ENCODE measurements around the gene CRB1. TPM values are rescaled to one million over a fixed set of nuclear protein-coding genes. Genes with fewer than 3 reads are reported as not detected.

The CRB1 gene
- total RNA-seq (2014; rRNA removed; shearing (Covaris generic)) = 0.08 TPM in 1 of 2 replicates, not detected in the other

GRCh38 chr1:197268012-197268411 lies at the start of gene CRB1:
CRB1 (plus strand) TSS chr1:197268252; CDS start chr1:197268413, 161 bp downstream.
- no peaks in the 10 kb centered on the region for H3K36me3 ChIP-seq
- H3K4me3 ChIP-seq = no peak within 1 kb of the TSS
- H3K27me3 ChIP-seq = no peaks in the 10 kb centered on the region
- H3K9me3 ChIP-seq (replicated peaks) = no peaks in the 10 kb centered on the region
- no peak within 1 kb of the TSS for H3K27ac ChIP-seq
- peak in 1 of 2 experiments; percentile 2 for DNase-seq
- H3K4me1 ChIP-seq = no peaks in the 10 kb centered on the region

DNA sequence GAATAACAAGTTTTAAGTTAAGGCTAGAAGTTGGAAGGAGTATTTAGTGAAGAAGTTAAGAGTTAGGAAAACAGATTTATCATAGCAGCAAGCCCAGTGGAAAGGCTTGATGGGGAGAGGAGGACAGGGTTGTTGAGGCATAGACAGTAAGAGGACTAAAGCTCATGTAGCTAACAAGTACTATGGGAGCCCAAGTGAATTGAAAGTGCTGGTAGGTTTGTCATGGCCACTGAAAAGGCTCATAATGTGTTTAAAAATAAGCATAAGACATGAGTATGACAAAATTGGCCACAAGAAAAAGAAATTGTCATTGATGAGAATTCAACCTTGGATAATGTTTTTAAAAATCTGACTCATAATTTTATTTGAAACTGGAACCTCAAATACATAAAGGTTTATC lies 49.2 kb upstream of the CRB1 start:
- H3K9me3 ChIP-seq (replicated peaks) = no peaks in the 10 kb centered on the region
- H3K4me1 ChIP-seq = no peaks in the 10 kb centered on the region
- H3K4me3 ChIP-seq = no peak overlapping the region
- H3K27ac ChIP-seq = no peak overlapping the region
- DNase-seq = no peak
- no peaks in the 10 kb centered on the region for H3K36me3 ChIP-seq
- H3K27me3 ChIP-seq = no peaks in the 10 kb centered on the region

DNA sequence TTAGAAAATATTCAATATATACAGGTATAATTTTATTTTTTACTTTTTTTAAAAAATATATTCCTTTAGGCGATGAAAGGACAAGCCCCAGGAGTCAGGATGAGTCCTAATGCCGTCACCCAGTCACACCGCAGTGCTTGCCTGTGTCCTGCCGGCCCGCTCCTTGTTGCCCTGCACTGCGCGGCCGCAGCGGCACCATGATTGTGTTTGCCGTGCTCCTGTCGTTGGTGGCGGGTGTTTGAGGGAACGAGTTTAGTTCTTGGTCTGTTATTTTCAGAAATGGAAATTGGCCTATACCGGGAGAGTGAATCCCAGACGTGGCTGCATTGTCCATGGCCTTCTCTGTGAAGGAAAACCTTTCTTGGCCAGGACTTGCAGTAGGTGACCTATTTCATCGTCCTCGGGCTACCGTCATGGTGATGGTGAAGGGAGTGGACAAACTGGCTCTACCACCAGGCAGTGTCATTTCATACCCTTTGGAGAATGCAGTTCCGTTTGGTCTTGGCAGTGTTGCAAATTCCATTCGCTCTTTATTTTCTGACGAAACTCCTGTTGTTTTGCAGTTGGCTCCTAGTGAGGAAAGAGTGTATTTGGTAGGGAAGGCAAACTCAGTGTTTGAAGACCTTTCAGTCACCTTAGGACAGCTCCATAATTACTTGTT lies 45.9 kb upstream of the CRB1 start:
- DNase-seq = no peak
- Histone ChIP-seq H3K4me3 (no peak overlapping the region), H3K27ac (no peak overlapping the region), H3K27me3 (no peaks in the 10 kb centered on the region), H3K9me3 (replicated peaks) (no peaks in the 10 kb centered on the region), H3K36me3 (no peaks in the 10 kb centered on the region), H3K4me1 (no peaks in the 10 kb centered on the region)

DNA sequence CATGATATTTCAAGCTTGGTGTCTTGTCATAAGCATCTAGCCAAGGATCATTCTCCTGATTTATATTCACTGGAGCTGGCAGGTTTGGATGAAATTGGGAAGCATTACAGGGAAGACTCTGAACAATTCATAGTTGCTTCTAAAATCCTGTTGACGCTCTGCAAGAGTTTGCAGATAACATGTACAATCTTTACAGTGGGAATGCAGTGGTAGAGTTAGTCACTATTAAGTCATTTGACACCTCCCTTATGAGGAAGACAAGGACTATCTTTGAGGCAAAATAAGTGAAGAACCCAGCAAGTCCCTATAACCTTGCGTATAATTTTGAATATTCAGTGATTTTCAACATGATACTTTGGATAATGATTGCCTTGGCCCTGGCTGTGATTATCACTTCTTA lies 45.3 kb upstream of the CRB1 start:
- Histone ChIP-seq H3K4me3 (no peak overlapping the region), H3K36me3 (no peaks in the 10 kb centered on the region), H3K9me3 (replicated peaks) (no peaks in the 10 kb centered on the region), H3K4me1 (no peaks in the 10 kb centered on the region), H3K27me3 (no peaks in the 10 kb centered on the region), H3K27ac (no peak overlapping the region)
- no peak for DNase-seq

- H3K36me3 ChIP-seq = no peaks in the 10 kb centered on the region
- no peaks in the 10 kb centered on the region for H3K9me3 ChIP-seq (replicated peaks)
- no peaks in the 10 kb centered on the region for H3K27me3 ChIP-seq
- no peak overlapping the region for H3K27ac ChIP-seq
- no peak for DNase-seq
- no peaks in the 10 kb centered on the region for H3K4me1 ChIP-seq
- H3K4me3 ChIP-seq = no peak overlapping the region
Observed at GRCh38 chr1:197224160-197224559, 43.9 kb upstream of the CRB1 start.

DNA sequence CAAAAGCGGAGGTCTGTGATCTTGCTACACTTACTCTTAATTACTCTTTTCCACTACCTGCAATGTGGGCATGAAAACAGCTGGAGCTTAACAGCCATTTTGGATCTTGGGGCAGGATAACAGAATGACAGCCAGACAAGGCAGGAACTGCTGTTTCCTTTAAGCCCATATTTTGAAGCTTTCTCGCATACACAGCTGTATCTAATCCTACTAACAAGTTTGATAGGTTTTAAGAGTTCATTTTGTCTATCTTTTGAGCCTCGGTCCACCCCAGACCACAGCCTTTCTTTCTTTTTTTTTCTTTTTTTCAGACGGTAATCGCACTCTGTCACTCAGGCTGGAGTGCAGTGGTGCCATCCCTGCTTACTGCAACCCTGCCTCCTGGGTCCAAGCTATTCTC lies 42.4 kb upstream of the CRB1 start:
- Histone ChIP-seq H3K4me3 (no peak overlapping the region), H3K27ac (no peak overlapping the region), H3K4me1 (no peaks in the 10 kb centered on the region), H3K36me3 (no peaks in the 10 kb centered on the region), H3K27me3 (no peaks in the 10 kb centered on the region), H3K9me3 (replicated peaks) (no peaks in the 10 kb centered on the region)
- peak in 1 of 2 experiments; percentile 2 for DNase-seq

DNA sequence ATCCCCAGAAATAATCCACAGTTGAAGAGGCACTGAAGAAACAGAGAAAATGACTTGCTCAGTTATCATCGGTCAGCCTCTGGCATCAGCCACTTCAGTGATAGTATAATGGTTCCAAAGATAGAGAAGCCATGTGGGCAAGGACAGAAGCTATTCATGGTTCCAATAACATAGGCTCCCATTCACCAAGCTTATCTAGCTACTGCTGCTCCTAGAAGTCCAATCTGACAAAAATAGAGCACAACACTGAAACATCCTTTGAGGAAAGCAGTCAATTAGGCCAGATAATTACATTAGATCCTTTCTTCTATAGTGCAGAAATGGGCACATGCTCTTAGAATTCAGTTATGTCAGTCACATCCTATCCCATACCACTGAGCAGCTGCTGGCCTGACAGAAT lies 33.5 kb upstream of the CRB1 start:
- no peaks in the 10 kb centered on the region for H3K9me3 ChIP-seq (replicated peaks)
- H3K27ac ChIP-seq = no peak overlapping the region
- H3K27me3 ChIP-seq = no peaks in the 10 kb centered on the region
- no peaks in the 10 kb centered on the region for H3K36me3 ChIP-seq
- no peak for DNase-seq
- no peak overlapping the region for H3K4me3 ChIP-seq
- no peaks in the 10 kb centered on the region for H3K4me1 ChIP-seq

DNA sequence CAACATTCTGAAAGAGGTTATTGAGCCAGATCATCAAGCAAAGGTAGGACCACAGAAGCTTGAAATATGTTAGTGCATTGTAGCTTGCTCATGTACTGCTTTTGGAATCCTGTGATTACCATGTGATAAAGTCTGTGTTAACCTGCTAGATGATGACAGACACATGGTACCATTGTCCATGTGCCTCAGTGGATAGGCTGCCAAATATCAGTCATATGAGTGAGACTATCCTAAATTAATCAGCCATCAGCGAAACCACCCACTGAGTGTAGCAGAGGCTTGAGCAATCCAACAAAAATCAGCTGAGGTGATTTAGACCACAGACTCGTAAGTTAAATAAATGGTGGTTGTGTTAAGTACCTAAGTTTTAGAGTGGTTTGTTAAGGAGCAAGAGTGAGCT lies 32.7 kb upstream of the CRB1 start:
- H3K9me3 ChIP-seq (replicated peaks) = no peaks in the 10 kb centered on the region
- H3K27ac ChIP-seq = no peak overlapping the region
- no peaks in the 10 kb centered on the region for H3K4me1 ChIP-seq
- no peaks in the 10 kb centered on the region for H3K36me3 ChIP-seq
- no peaks in the 10 kb centered on the region for H3K27me3 ChIP-seq
- DNase-seq = no peak
- no peak overlapping the region for H3K4me3 ChIP-seq

DNA sequence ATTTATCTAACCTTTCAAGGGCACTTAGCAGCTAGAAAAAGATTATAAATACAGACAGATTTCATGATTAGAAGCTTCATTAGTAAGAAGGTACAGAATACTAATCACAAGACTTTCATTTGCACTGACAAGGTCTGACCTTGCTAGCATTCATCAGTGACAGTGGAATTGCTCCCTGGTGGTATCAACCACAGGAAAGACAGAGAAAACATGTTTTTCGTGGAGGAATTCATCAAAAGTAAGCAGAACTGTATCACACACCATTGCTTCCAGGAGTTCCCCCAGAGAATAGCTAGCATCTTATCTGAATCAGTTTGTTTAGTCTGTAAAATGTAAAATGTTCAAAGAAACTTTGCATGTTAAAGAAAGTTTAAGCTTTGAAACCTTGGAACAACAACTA lies 20.6 kb upstream of the CRB1 start:
- no peaks in the 10 kb centered on the region for H3K36me3 ChIP-seq
- H3K4me1 ChIP-seq = no peaks in the 10 kb centered on the region
- no peaks in the 10 kb centered on the region for H3K9me3 ChIP-seq (replicated peaks)
- H3K27me3 ChIP-seq = no peaks in the 10 kb centered on the region
- no peak for DNase-seq
- H3K27ac ChIP-seq = no peak overlapping the region
- no peak overlapping the region for H3K4me3 ChIP-seq

DNA sequence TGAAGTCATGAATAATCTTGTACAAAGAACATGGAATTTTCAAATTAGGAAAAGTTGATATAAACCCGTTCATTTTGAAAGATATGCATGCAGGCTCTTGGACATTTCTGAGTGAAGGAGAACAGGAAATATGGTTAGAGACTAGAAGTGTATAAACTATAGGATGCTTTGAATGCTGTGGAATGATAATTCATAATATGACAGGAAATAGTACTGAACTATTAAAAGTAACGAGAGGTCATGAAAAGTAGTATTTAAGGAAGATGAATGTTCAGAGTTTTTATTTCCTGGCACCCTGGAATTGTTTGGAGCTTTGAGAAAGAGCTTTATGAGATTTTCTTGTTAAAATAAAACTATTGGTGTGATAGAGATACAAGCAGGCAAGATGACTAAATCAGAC lies 18.7 kb upstream of the CRB1 start:
- no peaks in the 10 kb centered on the region for H3K4me1 ChIP-seq
- no peaks in the 10 kb centered on the region for H3K27me3 ChIP-seq
- no peaks in the 10 kb centered on the region for H3K36me3 ChIP-seq
- H3K4me3 ChIP-seq = no peak overlapping the region
- H3K27ac ChIP-seq = no peak overlapping the region
- DNase-seq = no peak
- no peaks in the 10 kb centered on the region for H3K9me3 ChIP-seq (replicated peaks)

DNA sequence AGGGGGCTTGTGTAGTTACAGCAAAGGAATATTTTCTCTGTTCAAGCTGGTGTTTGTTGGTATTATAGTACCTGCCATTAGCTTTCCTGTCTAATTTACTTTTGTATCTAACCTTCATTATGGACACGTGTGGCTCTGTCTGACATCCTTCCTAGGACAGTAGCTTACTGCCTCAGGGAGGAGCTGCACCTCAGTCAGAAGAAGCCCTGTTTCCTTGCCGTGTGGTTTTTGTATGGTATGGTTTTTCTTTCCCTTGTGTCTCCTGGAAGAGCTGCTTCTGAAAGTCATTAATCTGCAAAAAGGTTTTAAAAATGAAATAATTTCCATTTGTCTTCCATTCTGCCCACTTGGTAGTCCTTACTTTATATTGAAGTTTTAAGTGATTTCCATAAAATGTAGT lies 17.4 kb upstream of the CRB1 start:
- Histone ChIP-seq H3K4me3 (no peak overlapping the region), H3K27me3 (no peaks in the 10 kb centered on the region), H3K27ac (no peak overlapping the region), H3K36me3 (no peaks in the 10 kb centered on the region), H3K9me3 (replicated peaks) (no peaks in the 10 kb centered on the region), H3K4me1 (no peaks in the 10 kb centered on the region)
- DNase-seq = no peak

DNA sequence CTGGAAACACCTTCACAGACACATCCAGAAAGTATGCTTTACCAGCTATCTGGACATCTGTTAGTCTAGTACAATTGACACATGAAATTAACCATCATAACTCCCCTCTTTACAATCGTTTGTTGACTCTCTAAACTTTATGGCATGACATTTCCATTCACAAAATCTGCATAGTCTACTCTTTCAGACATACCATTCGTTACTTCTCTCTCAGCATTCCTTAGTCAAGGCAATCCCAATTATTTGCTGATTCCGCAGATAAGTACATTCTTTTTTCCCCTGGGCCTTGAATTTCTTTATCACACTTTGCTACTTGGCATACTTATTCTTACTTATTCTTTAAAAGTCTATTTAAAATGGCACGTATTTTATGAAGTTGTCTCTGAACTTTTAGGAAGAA lies 15.1 kb upstream of the CRB1 start:
- no peak for DNase-seq
- H3K4me1 ChIP-seq = no peaks in the 10 kb centered on the region
- no peak overlapping the region for H3K4me3 ChIP-seq
- H3K27ac ChIP-seq = no peak overlapping the region
- H3K9me3 ChIP-seq (replicated peaks) = no peaks in the 10 kb centered on the region
- no peaks in the 10 kb centered on the region for H3K27me3 ChIP-seq
- no peaks in the 10 kb centered on the region for H3K36me3 ChIP-seq

GRCh38 chr1:197254866-197255265 lies 13.2 kb upstream of the CRB1 start:
- no peak overlapping the region for H3K27ac ChIP-seq
- no peak overlapping the region for H3K4me3 ChIP-seq
- no peaks in the 10 kb centered on the region for H3K27me3 ChIP-seq
- DNase-seq = no peak
- no peaks in the 10 kb centered on the region for H3K36me3 ChIP-seq
- no peaks in the 10 kb centered on the region for H3K4me1 ChIP-seq
- H3K9me3 ChIP-seq (replicated peaks) = no peaks in the 10 kb centered on the region

GRCh38 chr1:197264936-197265567 lies 3.0 kb upstream of the CRB1 start:
- no peak overlapping the region for H3K4me3 ChIP-seq
- no peaks in the 10 kb centered on the region for H3K9me3 ChIP-seq (replicated peaks)
- no peaks in the 10 kb centered on the region for H3K4me1 ChIP-seq
- no peak overlapping the region for H3K27ac ChIP-seq
- H3K36me3 ChIP-seq = no peaks in the 10 kb centered on the region
- H3K27me3 ChIP-seq = no peaks in the 10 kb centered on the region
- DNase-seq = no peak

GRCh38 chr1:197269053-197269452 lies 1.0 kb downstream of the CRB1 start:
- Histone ChIP-seq H3K27me3 (no peaks in the 10 kb centered on the region), H3K9me3 (replicated peaks) (no peaks in the 10 kb centered on the region), H3K27ac (no peak overlapping the region), H3K36me3 (no peaks in the 10 kb centered on the region), H3K4me3 (no peak overlapping the region), H3K4me1 (no peaks in the 10 kb centered on the region)
- no peak for DNase-seq

- no peak for DNase-seq
- Histone ChIP-seq H3K27ac (no peak overlapping the region), H3K9me3 (replicated peaks) (no peaks in the 10 kb centered on the region), H3K4me3 (no peak overlapping the region), H3K36me3 (no peaks in the 10 kb centered on the region), H3K4me1 (no peaks in the 10 kb centered on the region), H3K27me3 (no peaks in the 10 kb centered on the region)
Observed at GRCh38 chr1:197272791-197273190, 4.7 kb downstream of the CRB1 start.

Measured in SJCRH30 (cell line).